MM.1S (cell line): ENCODE data around the gene POT1.

ENCODE experiments used
- DNase-seq: peaks from one replicate; pipeline ENCODE4 v3.0.0-alpha.2; 2015
- H2AFZ ChIP-seq: fragments of 300-600 bp; sonication (generic); 2 replicates; pipeline ENCODE4 v1.6.0; 2016; ENCODE audit warnings: antibody characterized with exemption, low read length
- H3F3A ChIP-seq: fragments of 300-600 bp; sonication (generic); 2 replicates; pipeline ENCODE4 v1.6.1; 2016; ENCODE audit warnings: mild to moderate bottlenecking, antibody characterized with exemption, low read length, moderate library complexity, mixed read lengths; ENCODE audit not compliant: insufficient read depth
- H3K27ac ChIP-seq: fragments of 300-600 bp; sonication (generic); 2 replicates; pipeline ENCODE4 v1.5.1; 2016; ENCODE audit warnings: mild to moderate bottlenecking, low read length
- H3K27me3 ChIP-seq: fragments of 300-600 bp; sonication (generic); replicated peaks from 2 replicates; pipeline ENCODE4 v1.6.0; 2016; ENCODE audit warnings: low read length; ENCODE audit not compliant: insufficient read depth
- H3K36me3 ChIP-seq: fragments of 300-600 bp; sonication (generic); replicated peaks from 2 replicates; pipeline ENCODE4 v1.6.1; 2016; ENCODE audit warnings: mild to moderate bottlenecking, low read length, mixed read lengths; ENCODE audit not compliant: insufficient read depth
- H3K4me1 ChIP-seq: fragments of 300-600 bp; sonication (generic); 2 replicates; pipeline ENCODE4 v1.6.1; 2016; ENCODE audit warnings: low read length, mixed read lengths
- H3K4me2 ChIP-seq: fragments of 300-600 bp; sonication (generic); 2 replicates; pipeline ENCODE4 v1.6.0; 2016; ENCODE audit warnings: low read depth, low read length
- H3K4me3 ChIP-seq: fragments of 300-600 bp; sonication (generic); 2 replicates; pipeline ENCODE4 v1.5.1; 2016; ENCODE audit warnings: low read length, mixed read lengths
- H3K79me2 ChIP-seq: fragments of 300-600 bp; sonication (generic); 2 replicates; pipeline ENCODE4 v1.6.1; 2016; ENCODE audit warnings: mixed run types, low read length, mixed read lengths
- H3K9ac ChIP-seq: fragments of 300-600 bp; sonication (generic); 2 replicates; pipeline ENCODE4 v1.6.1; 2016; ENCODE audit warnings: low read length, mixed read lengths
- H3K9me2 ChIP-seq: fragments of 300-600 bp; sonication (generic); replicated peaks from 2 replicates; pipeline ENCODE4 v1.6.1; 2016; ENCODE audit warnings: mild to moderate bottlenecking, low read length, mixed read lengths; ENCODE audit not compliant: insufficient read depth
- H3K9me3 ChIP-seq: fragments of 300-600 bp; sonication (generic); replicated peaks from 2 replicates; pipeline ENCODE4 v1.6.1; 2016; ENCODE audit warnings: mild to moderate bottlenecking, low read length, mixed read lengths; ENCODE audit not compliant: insufficient read depth
- H4K20me1 ChIP-seq: fragments of 300-600 bp; sonication (generic); 2 replicates; pipeline ENCODE4 v1.6.1; 2016; ENCODE audit warnings: mild to moderate bottlenecking, low read length, moderate library complexity, mixed read lengths; ENCODE audit not compliant: insufficient read depth
- EZH2 ChIP-seq: fragments of 300-600 bp; sonication (generic); optimal IDR thresholded peaks from 2 replicates; pipeline ENCODE3; 2017; ENCODE audit warnings: low read depth, mild to moderate bottlenecking, antibody characterized with exemption, low read length, mixed read lengths
- EZH2phosphoT487 ChIP-seq: fragments of 300-600 bp; sonication (generic); IDR thresholded peaks from 2 replicates; pipeline ENCODE4 v1.6.1; 2018; ENCODE audit warnings: antibody characterized with exemption, low read length
- TF ChIP-seq, protein P1 (sequence below): fragments of 300-600 bp; sonication (generic); IDR thresholded peaks from 2 replicates; pipeline ENCODE4 v1.5.1; 2016; ENCODE audit warnings: antibody characterized with exemption, low read length, mixed read lengths

The POT1 gene

DNA sequence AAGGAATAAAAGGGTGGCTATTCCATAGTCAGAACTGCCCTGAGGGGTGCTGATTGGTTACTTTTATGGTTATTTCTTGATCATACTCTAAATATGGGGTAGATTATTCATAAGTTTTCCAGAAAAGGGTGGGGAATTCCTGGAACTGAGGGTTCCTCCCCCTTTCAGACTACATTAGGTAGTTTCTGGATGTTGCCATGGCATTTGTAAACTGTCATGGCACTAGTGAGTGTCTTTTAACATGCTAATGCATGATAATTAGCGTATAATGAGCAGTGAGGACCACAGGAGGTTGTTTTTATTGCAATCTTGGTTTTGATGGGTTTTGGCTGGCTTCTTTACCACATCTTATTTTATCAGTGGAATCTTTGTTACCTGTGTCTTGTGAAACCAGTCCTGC, 26.5 kb upstream of the POT1 start:
- Histone ChIP-seq H3K4me3 (no peak overlapping the region), H2AFZ (no peak overlapping the region), H3K4me2 (no peak overlapping the region), H3K27me3 (no peaks in the 10 kb centered on the region), H3K79me2 (no peaks in the 10 kb centered on the region), H3F3A (no peaks in the 10 kb centered on the region), H3K36me3 (no peaks in the 10 kb centered on the region), H3K9me2 (no peaks in the 10 kb centered on the region), H4K20me1 (no peaks in the 10 kb centered on the region), H3K9ac (no peak overlapping the region), H3K4me1 (no peaks in the 10 kb centered on the region), H3K27ac (no peak overlapping the region), H3K9me3 (no peaks in the 10 kb centered on the region)
- TF ChIP-seq EZH2phosphoT487 (no peak), EZH2 (no peak)
- TF ChIP-seq, protein P1, sequence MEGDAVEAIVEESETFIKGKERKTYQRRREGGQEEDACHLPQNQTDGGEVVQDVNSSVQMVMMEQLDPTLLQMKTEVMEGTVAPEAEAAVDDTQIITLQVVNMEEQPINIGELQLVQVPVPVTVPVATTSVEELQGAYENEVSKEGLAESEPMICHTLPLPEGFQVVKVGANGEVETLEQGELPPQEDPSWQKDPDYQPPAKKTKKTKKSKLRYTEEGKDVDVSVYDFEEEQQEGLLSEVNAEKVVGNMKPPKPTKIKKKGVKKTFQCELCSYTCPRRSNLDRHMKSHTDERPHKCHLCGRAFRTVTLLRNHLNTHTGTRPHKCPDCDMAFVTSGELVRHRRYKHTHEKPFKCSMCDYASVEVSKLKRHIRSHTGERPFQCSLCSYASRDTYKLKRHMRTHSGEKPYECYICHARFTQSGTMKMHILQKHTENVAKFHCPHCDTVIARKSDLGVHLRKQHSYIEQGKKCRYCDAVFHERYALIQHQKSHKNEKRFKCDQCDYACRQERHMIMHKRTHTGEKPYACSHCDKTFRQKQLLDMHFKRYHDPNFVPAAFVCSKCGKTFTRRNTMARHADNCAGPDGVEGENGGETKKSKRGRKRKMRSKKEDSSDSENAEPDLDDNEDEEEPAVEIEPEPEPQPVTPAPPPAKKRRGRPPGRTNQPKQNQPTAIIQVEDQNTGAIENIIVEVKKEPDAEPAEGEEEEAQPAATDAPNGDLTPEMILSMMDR = no peak
- no peak for DNase-seq

DNA sequence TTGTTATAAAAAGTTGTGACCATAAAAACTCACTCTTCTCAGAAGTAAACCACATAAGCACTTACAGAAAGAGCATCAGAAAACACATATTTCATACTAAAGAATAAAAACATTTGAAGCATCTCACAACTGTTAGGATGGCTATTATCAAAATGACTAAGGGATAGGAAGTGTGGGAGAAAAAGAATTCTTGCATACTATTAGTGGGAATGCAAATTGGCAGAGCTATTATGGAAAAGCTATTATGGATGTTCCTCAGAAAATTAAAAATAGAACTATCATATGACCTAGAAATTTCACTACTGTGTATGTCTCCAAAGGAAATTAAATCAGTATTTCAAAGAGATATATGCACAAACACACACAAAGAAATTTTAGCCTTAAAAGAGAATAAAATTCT, 25.2 kb upstream of the POT1 start:
- no peak for DNase-seq
- no peak overlapping the region for H2AFZ ChIP-seq
- H3K4me1 ChIP-seq = no peaks in the 10 kb centered on the region
- H3K9me2 ChIP-seq = no peaks in the 10 kb centered on the region
- no peak overlapping the region for H3K9ac ChIP-seq
- no peaks in the 10 kb centered on the region for H3K9me3 ChIP-seq
- H3K27me3 ChIP-seq = no peaks in the 10 kb centered on the region
- H3K36me3 ChIP-seq = no peaks in the 10 kb centered on the region
- H3F3A ChIP-seq = no peaks in the 10 kb centered on the region
- TF ChIP-seq EZH2 (no peak), EZH2phosphoT487 (no peak)
- TF ChIP-seq, protein P1 = no peak
- no peak overlapping the region for H3K27ac ChIP-seq
- no peak overlapping the region for H3K4me3 ChIP-seq
- no peaks in the 10 kb centered on the region for H3K79me2 ChIP-seq
- H3K4me2 ChIP-seq = no peak overlapping the region
- H4K20me1 ChIP-seq = no peaks in the 10 kb centered on the region

DNA sequence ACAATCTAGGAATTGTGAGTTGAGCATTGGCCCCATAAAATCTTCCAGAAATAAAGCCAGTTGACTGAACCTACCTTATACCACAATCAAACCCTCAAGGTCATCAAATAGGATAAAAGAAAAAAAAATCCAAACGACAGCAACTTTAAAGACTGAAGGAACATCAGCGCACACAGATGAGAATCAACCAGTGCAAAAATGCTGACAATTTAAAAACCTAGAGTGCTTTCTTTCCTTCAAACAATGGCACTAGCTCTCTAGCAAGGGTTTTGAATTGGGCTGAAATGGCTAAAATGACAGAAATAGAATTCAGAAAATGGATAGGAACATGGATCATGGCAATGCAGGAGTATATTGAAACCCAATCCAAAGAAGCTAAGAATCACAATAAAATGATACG, 16.1 kb upstream of the POT1 start:
- DNase-seq = no peak
- Histone ChIP-seq H3K36me3 (no peaks in the 10 kb centered on the region), H3K27ac (no peak overlapping the region), H3K79me2 (no peaks in the 10 kb centered on the region), H3F3A (no peaks in the 10 kb centered on the region), H3K9me2 (no peaks in the 10 kb centered on the region), H3K9me3 (no peaks in the 10 kb centered on the region), H3K9ac (no peak overlapping the region), H3K4me1 (no peaks in the 10 kb centered on the region), H2AFZ (no peak overlapping the region), H3K4me3 (no peak overlapping the region), H4K20me1 (no peaks in the 10 kb centered on the region), H3K4me2 (no peak overlapping the region), H3K27me3 (no peaks in the 10 kb centered on the region)
- TF ChIP-seq EZH2phosphoT487 = no peak
- TF ChIP-seq, protein P1 = no peak
- no peak for TF ChIP-seq EZH2
